C4-2B (cell line): Measurements from ENCODE around the gene TMEM88.

Experiments
- CTCF ChIP-seq: fragments of 450-650 bp; conservative IDR thresholded peaks from 2 replicates; pipeline ENCODE4 v1.5.1; 2017; ENCODE audit warnings: mild to moderate bottlenecking
- ZFX ChIP-seq: fragments of 450-650 bp; IDR thresholded peaks from 2 replicates; pipeline ENCODE4 v1.6.1; 2017

DNA sequence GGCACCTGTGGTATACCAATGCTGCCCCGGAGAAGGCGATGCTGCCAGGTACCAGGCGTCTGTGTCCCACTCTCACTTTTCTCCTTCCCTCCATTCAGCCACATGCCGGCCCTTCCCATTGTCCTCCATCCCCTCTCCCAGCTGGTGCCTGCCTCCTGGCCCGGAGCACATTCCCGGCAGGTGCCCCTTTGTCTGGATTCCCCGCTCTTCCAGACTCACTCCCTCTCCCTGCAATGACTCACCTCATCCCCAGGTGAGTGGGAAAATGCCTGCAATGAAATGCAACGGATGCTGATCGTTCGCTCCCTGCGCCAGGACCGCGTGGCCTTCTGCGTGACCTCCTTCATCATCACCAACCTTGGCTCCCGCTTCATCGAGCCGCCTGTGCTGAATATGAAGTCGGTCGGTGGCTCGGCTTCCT is 31.3 kb upstream of the TMEM88 start:
- TF ChIP-seq CTCF (no peak), ZFX (no peak)
